MM.1S (cell line): ENCODE data around the gene TPD52L1.

ENCODE experiments used
- CTCF ChIP-seq: fragments of 300-600 bp; sonication (generic); IDR thresholded peaks from 2 replicates; pipeline ENCODE4 v1.5.1; 2016; ENCODE audit warnings: antibody characterized with exemption, low read length, mixed read lengths
- EZH2 ChIP-seq: fragments of 300-600 bp; sonication (generic); optimal IDR thresholded peaks from 2 replicates; pipeline ENCODE3; 2017; ENCODE audit warnings: low read depth, mild to moderate bottlenecking, antibody characterized with exemption, low read length, mixed read lengths
- EZH2phosphoT487 ChIP-seq: fragments of 300-600 bp; sonication (generic); IDR thresholded peaks from 2 replicates; pipeline ENCODE4 v1.6.1; 2018; ENCODE audit warnings: antibody characterized with exemption, low read length

DNA sequence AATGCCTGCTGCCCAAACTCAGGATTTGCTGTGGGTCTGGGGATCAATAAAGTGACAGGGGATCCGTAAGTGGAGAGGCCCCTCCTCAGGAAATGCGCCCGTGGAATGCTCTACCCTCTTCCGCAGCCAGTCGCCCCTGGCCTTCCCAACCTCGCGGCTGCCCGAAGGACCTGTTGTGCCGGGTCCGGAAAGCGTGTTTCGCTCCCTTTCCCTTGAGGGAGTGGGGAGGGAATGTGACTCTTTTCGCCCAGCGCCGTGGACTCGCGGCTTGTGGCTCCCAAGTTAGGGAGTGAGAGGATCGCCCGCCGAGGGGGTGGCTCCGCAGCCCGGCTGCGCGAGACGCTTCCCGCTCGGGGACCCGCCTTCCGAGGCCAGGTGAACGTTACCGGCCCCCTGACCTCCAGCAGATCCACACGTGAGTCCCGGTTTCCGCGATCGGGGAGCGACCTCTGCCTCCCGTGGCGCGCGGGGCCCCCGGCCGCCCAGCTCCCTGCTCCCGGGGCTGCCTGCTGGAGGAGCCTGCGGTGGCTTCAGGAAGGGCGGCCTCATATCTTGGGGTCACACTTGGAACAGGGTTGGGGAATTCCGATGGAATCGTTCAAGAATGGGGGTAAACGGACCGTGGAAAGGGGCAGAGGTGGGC lies 666 bp downstream of the TPD52L1 start:
- TF ChIP-seq CTCF (no peak), EZH2 (no peak), EZH2phosphoT487 (no peak)
